HCT116 (cell line): ENCODE measurements around the gene C12orf57. TPM values are rescaled to one million over a fixed set of nuclear protein-coding genes. Genes with fewer than 3 reads are reported as not detected.

Source experiments
- ATAC-seq: fragments of 200-7000 bp; cut with Tn5 transposase; 2 replicates; pipeline ENCODE4 v1.9.1; 2020; ENCODE audit warnings: mild to moderate bottlenecking, moderate library complexity
- BruUV-seq: library from RNA; stranded (reverse); fragments of 400-500 nt; replicated peaks from 2 replicates; lab custom pipeline; 2021; lab: Mats Ljungman, UMichigan
- CTCF ChIA-PET: fragments of 300-600 bp; sonication (Branson Sonifier 250); formaldehyde crosslinking; loops from one replicate; lab custom pipeline; 2021; ENCODE audit warnings: antibody characterized with exemption; lab: Charles Lee
- POLR2A ChIA-PET: fragments of 300-600, 350-600 bp; sonication (Branson Sonifier 250); formaldehyde crosslinking; loops from one replicate; lab custom pipeline; 2021; ENCODE audit warnings: antibody characterized with exemption; lab: Charles Lee
- RAD21 ChIA-PET, 2 experiments: fragments of 300-600 bp; sonication (Branson Sonifier 250); formaldehyde crosslinking; loops; one replicate each; lab custom pipeline; 2023; ENCODE audit warnings: low total read pairs in 2 of 2; ENCODE audit not compliant: uncharacterized antibody in 2 of 2, unreplicated experiment in 2 of 2, low non-redundant PET in 1 of 2; lab: Charles Lee
- DNase-seq: peaks from one replicate; pipeline ENCODE4 v3.0.0-alpha.2; 2010; ENCODE audit warnings: low read depth, low spot score
- H2AFZ ChIP-seq: fragments of 200-600 bp; shearing (Covaris generic), sonication (generic); 2 replicates; pipeline ENCODE4 v1.6.1; 2017; ENCODE audit warnings: low read depth, mixed run types, mixed read lengths, antibody characterized with exemption, low read length; ENCODE audit not compliant: poor library complexity, severe bottlenecking
- H3K27ac ChIP-seq: 2 replicates; pipeline ENCODE4 v1.5.1; 2012; ENCODE audit warnings: low read depth, low read length
- H3K27me3 ChIP-seq: fragments of 200-600 bp; sonication (generic); 2 replicates; pipeline ENCODE4 v1.6.1; 2016; ENCODE audit warnings: mixed run types, low read length, mixed read lengths; ENCODE audit not compliant: insufficient read depth
- H3K36me3 ChIP-seq, 2 experiments: fragments of 200-500 bp in 1 of 2; fragments of 200-600 bp in 1 of 2; sonication (Bioruptor generic) in 1 of 2; sonication (generic) in 1 of 2; 2 replicates each; pipeline versions ENCODE4 v1.5.1 to v1.6.1; 2014 to 2016; ENCODE audit warnings: low read length in 2 of 2, inconsistent platforms in 1 of 2, mixed read lengths in 1 of 2, mixed run types in 1 of 2; ENCODE audit not compliant: insufficient read depth in 2 of 2, control insufficient read depth in 1 of 2
- H3K4me1 ChIP-seq, 2 experiments: fragments of 200-600 bp in 1 of 2; sonication (generic) in 1 of 2; 2 replicates each; pipeline versions ENCODE4 v1.5.1 to v1.6.1; 2012 to 2017; ENCODE audit warnings: low read length in 2 of 2, inconsistent platforms in 1 of 2, mild to moderate bottlenecking in 1 of 2, mixed read lengths in 1 of 2, mixed run types in 1 of 2, moderate library complexity in 1 of 2; ENCODE audit not compliant: insufficient read depth in 2 of 2, control insufficient read depth in 1 of 2
- H3K4me2 ChIP-seq: fragments of 200-600 bp; sonication (generic); 2 replicates; pipeline ENCODE4 v1.6.1; 2017; ENCODE audit warnings: mixed run types, low read length, mixed read lengths
- H3K4me3 ChIP-seq, 2 experiments: fragments of 200-600 bp in 1 of 2; sonication (generic) in 1 of 2; replicated peaks in 1 of 2; 2 replicates each; pipeline ENCODE4 v1.5.1; 2011 to 2016; ENCODE audit warnings: low read length in 2 of 2, control low read depth in 1 of 2, low read depth in 1 of 2, mild to moderate bottlenecking in 1 of 2, mixed read lengths in 1 of 2, mixed run types in 1 of 2
- H3K79me2 ChIP-seq: fragments of 200-600 bp; sonication (generic); 2 replicates; pipeline ENCODE4 v1.6.1; 2017; ENCODE audit warnings: mild to moderate bottlenecking, mixed run types, low read length, moderate library complexity, mixed read lengths; ENCODE audit not compliant: insufficient read depth
- H3K9ac ChIP-seq: fragments of 200-600 bp; sonication (generic); 2 replicates; pipeline ENCODE4 v1.6.1; 2016; ENCODE audit warnings: low read length, mixed read lengths
- H3K9me2 ChIP-seq: fragments of 200-600 bp; sonication (generic), shearing (Covaris generic); 2 replicates; pipeline ENCODE4 v1.6.1; 2017; ENCODE audit warnings: mixed run types, mild to moderate bottlenecking, moderate library complexity; ENCODE audit not compliant: insufficient read depth
- H3K9me3 ChIP-seq, 2 experiments: fragments of 200-500 bp in 1 of 2; fragments of 200-600 bp in 1 of 2; sonication (Bioruptor generic) in 1 of 2; sonication (generic) in 1 of 2; 2 replicates each; pipeline ENCODE4 v1.6.1; 2014 to 2017; ENCODE audit warnings: low read length in 2 of 2, mixed read lengths in 2 of 2, inconsistent platforms in 1 of 2, low read depth in 1 of 2, mild to moderate bottlenecking in 1 of 2, mixed run types in 1 of 2, moderate library complexity in 1 of 2; ENCODE audit not compliant: control insufficient read depth in 1 of 2, insufficient read depth in 1 of 2
- H4K20me1 ChIP-seq: fragments of 200-600 bp; sonication (generic), shearing (Covaris generic); 2 replicates; pipeline ENCODE4 v1.6.1; 2017; ENCODE audit warnings: mixed run types, mild to moderate bottlenecking, moderate library complexity; ENCODE audit not compliant: insufficient read depth
- EGR1 ChIP-seq: IDR thresholded peaks from 2 replicates; pipeline ENCODE4 v1.6.1; 2012; ENCODE audit warnings: low read depth
- POLR2AphosphoS5 ChIP-seq: IDR thresholded peaks from 2 replicates; pipeline ENCODE4 v1.6.1; 2011; ENCODE audit warnings: mild to moderate bottlenecking, low read depth, low read length, moderate library complexity
- SP1 ChIP-seq: IDR thresholded peaks from 2 replicates; pipeline ENCODE4 v1.6.1; 2012; ENCODE audit warnings: low read depth
- TCF7L2 ChIP-seq: IDR thresholded peaks from 2 replicates; pipeline ENCODE4 v1.7.0; 2011; ENCODE audit warnings: borderline replicate concordance, inconsistent platforms; ENCODE audit not compliant: insufficient read depth, insufficient read length; ENCODE audit errors: extremely low read depth
- YY1 ChIP-seq: IDR thresholded peaks from 2 replicates; pipeline ENCODE4 v1.6.1; 2011; ENCODE audit warnings: low read length, low read depth, moderate library complexity, mild to moderate bottlenecking; ENCODE audit not compliant: insufficient replicate concordance; ENCODE audit errors: extremely low read depth
- intact Hi-C: fragments of 100-400 bp; cut with micrococcal nuclease; formaldehyde crosslinking; loops from 2 replicates; pipeline ENCODE4 v1.10.0; 2022
- total RNA-seq: library from RNA; stranded (reverse); gene quantifications from one replicate; pipeline ENCODE4 v1.2.1, GENCODE V29; 2021; ENCODE audit not compliant: unreplicated experiment
- TF ChIP-seq, protein P1 (sequence below): IDR thresholded peaks from 2 replicates; pipeline ENCODE4 v1.6.1; 2011; ENCODE audit warnings: mild to moderate bottlenecking, low read length, moderate library complexity; ENCODE audit not compliant: insufficient replicate concordance; ENCODE audit errors: extremely low read depth
- TF ChIP-seq, protein P2 (sequence below): IDR thresholded peaks from 2 replicates; pipeline ENCODE4 v1.6.1; 2012

The C12orf57 gene
- total RNA-seq, 1 experiment from 2014 or later, result 202 TPM

DNA sequence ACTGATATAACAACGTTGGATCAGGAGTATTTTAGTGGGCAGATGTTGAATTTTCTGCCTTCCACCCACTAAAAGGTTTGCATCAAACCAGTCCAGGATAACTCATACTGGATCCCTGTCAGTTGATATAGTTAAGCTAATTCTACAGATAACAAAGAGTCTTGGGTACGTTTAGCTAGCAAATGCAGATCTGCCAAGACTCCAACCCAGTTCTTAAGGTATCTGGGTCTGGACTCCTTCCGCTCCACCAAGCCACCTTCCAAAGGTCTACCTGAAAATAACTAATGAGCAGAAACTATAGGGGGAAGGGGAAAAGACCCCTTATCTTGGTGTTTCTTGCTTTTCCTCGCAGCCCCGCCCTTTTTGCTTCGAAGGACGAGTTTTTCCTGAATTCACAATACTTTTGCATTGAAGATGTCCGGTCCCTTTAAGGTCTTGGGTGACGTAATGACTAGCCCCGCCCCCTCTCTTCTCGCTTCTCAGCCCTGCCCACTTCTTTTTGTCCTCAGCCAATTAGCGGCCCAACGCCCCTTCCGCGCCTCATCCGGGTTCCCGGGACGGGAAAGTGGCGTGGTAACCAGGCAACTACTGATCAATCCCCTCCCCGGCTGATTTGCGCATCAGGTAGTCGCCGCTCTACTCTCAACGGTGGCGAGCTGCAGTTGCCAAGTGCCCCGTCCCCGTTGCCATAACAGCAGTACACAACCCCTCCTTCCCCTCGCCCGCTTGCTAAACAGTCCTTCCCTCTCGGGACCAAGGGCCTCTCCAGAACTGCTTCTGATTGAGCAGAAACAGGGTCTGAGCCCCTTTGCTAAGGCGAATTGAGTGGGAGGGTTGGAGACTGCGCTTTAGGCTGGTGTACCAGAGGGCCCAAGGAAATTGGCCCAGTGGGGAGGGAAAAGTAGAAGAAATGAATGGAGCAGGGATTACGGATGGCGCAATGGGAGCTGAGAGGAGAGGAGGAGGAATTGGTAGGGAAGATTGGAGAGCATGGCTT, 39.2 kb upstream of the C12orf57 start, which contains the start of gene LRRC23:
Gene LRRC23, plus strand, starts transcription at position 543 of the 997 bp plus-strand sequence. CDS start 812 bp downstream, outside the sequence.
- Histone ChIP-seq H3K79me2 (no peaks in the 10 kb centered on the region), H3K4me3 (peak within 1 kb of the TSS; percentile 64 to 82), H3K9ac (peak within 1 kb of the TSS; percentile 80), H2AFZ (peak within 1 kb of the TSS; percentile 25), H3K9me2 (no peaks in the 10 kb centered on the region), H3K9me3 (no peaks in the 10 kb centered on the region), H3K4me1 (peaks cover 10 to 28% of the 10 kb centered on the region in 2 experiments), H3K27ac (peak within 1 kb of the TSS; percentile 26), H3K4me2 (peak within 1 kb of the TSS; percentile 98), H3K27me3 (no peaks in the 10 kb centered on the region), H3K36me3 (no peaks in the 10 kb centered on the region), H4K20me1 (no peaks in the 10 kb centered on the region)
- TSS peak; percentile 90 for BruUV-seq
- intact Hi-C loops, result no loop called here
- ChIA-PET RAD21 (no interaction called here), CTCF (interaction anchor here (1.3 to 1.5 kb wide), 3 partner anchors 14 to 35 kb away, joined by 3 to 5 read pairs (median 4); no protein-coding TSS in a partner anchor), POLR2A (interaction anchor here (0.6 to 1.7 kb wide), 5 partner anchors 13 to 100 kb away, joined by 3 to 9 read pairs (median 3); partner anchors contain the start of genes C12orf57, RNU7-1 and TPI1)
- TF ChIP-seq TCF7L2 (peak; percentile 48), SP1 (peak; percentile 78), EGR1 (peak; percentile 51), POLR2AphosphoS5 (peak; percentile 82), YY1 (no peak)
- TF ChIP-seq, protein P1, sequence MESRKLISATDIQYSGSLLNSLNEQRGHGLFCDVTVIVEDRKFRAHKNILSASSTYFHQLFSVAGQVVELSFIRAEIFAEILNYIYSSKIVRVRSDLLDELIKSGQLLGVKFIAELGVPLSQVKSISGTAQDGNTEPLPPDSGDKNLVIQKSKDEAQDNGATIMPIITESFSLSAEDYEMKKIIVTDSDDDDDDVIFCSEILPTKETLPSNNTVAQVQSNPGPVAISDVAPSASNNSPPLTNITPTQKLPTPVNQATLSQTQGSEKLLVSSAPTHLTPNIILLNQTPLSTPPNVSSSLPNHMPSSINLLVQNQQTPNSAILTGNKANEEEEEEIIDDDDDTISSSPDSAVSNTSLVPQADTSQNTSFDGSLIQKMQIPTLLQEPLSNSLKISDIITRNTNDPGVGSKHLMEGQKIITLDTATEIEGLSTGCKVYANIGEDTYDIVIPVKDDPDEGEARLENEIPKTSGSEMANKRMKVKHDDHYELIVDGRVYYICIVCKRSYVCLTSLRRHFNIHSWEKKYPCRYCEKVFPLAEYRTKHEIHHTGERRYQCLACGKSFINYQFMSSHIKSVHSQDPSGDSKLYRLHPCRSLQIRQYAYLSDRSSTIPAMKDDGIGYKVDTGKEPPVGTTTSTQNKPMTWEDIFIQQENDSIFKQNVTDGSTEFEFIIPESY, result no peak
- TF ChIP-seq, protein P2, sequence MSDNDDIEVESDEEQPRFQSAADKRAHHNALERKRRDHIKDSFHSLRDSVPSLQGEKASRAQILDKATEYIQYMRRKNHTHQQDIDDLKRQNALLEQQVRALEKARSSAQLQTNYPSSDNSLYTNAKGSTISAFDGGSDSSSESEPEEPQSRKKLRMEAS, result peak; percentile 33; the same call in 1 of the 2 replicates
- DNase-seq (peak; percentile 95), ATAC-seq (peak; percentile 98)
